Neural cell (in vitro differentiated cells): ENCODE data around the gene EPHA6. TPM values are rescaled to one million over a fixed set of nuclear protein-coding genes. Genes with fewer than 3 reads are reported as not detected.
"Not testable (repeated sequence)": the region's sequence is repeated elsewhere in the genome, so short reads cannot be mapped to it uniquely, and the experiment has no call there.

Experiments
- H2AFZ ChIP-seq: fragments of 200-600, 300-800 bp; sonication (generic), shearing (Covaris generic); 2 replicates; pipeline ENCODE4 v1.6.0; 2014; ENCODE audit warnings: low read depth, mild to moderate bottlenecking, antibody characterized with exemption, low read length, moderate library complexity
- H3F3A ChIP-seq: fragments of 200-600 bp; shearing (Covaris generic); 2 replicates; pipeline ENCODE4 v1.6.1; 2016; ENCODE audit warnings: mild to moderate bottlenecking, moderate library complexity, mixed read lengths, antibody characterized with exemption, low read length; ENCODE audit not compliant: insufficient read depth, poor library complexity, severe bottlenecking
- H3K27ac ChIP-seq: fragments of 200-600, 300-800 bp; sonication (generic), shearing (Covaris generic); 2 replicates; pipeline ENCODE4 v1.5.1; 2014; ENCODE audit warnings: mild to moderate bottlenecking, low read length, moderate library complexity
- H3K27me3 ChIP-seq: fragments of 300-800, 200-600 bp; sonication (generic), shearing (Covaris generic); 2 replicates; pipeline ENCODE4 v1.6.0; 2014; ENCODE audit warnings: mild to moderate bottlenecking, low read depth, low read length, moderate library complexity; ENCODE audit not compliant: insufficient read depth
- H3K36me3 ChIP-seq: fragments of 300-800, 200-600 bp; sonication (generic), shearing (Covaris generic); 2 replicates; pipeline ENCODE4 v1.5.1; 2014; ENCODE audit warnings: mild to moderate bottlenecking, antibody characterized with exemption, low read length, moderate library complexity; ENCODE audit not compliant: insufficient read depth
- H3K4me2 ChIP-seq: fragments of 300-800, 200-600 bp; sonication (generic), shearing (Covaris generic); 2 replicates; pipeline ENCODE4 v1.6.0; 2014; ENCODE audit warnings: mild to moderate bottlenecking, low read length
- H3K4me3 ChIP-seq: fragments of 300-800, 200-600 bp; sonication (generic), shearing (Covaris generic); 2 replicates; pipeline ENCODE4 v1.5.1; 2014; ENCODE audit warnings: mild to moderate bottlenecking, low read length, moderate library complexity
- H3K79me2 ChIP-seq: fragments of 200-600 bp; shearing (Covaris generic); replicated peaks from 2 replicates; pipeline ENCODE4 v1.6.0; 2014; ENCODE audit warnings: mild to moderate bottlenecking, low read length, moderate library complexity; ENCODE audit not compliant: insufficient read depth
- H3K9ac ChIP-seq: fragments of 300-800, 200-600 bp; sonication (generic), shearing (Covaris generic); 2 replicates; pipeline ENCODE4 v1.6.1; 2016; ENCODE audit warnings: mild to moderate bottlenecking, low read length, mixed read lengths
- H3K9me2 ChIP-seq: fragments of 200-600 bp; shearing (Covaris generic); 2 replicates; pipeline ENCODE4 v1.6.1; 2016; ENCODE audit warnings: mild to moderate bottlenecking, low read length, mixed read lengths; ENCODE audit not compliant: insufficient read depth
- H3K9me3 ChIP-seq: fragments of 200-600, 300-800 bp; sonication (generic), shearing (Covaris generic); 2 replicates; pipeline ENCODE4 v1.6.1; 2016; ENCODE audit warnings: mild to moderate bottlenecking, mixed run types, low read length, moderate library complexity, mixed read lengths
- H4K20me1 ChIP-seq: fragments of 200-600 bp; shearing (Covaris generic); 2 replicates; pipeline ENCODE4 v1.6.1; 2016; ENCODE audit warnings: mild to moderate bottlenecking, mixed run types; ENCODE audit not compliant: insufficient read depth
- CTCF ChIP-seq: fragments of 450-650 bp; IDR thresholded peaks from 2 replicates; pipeline ENCODE4 v1.5.1; 2014; ENCODE audit warnings: antibody characterized with exemption, mild to moderate bottlenecking, moderate library complexity; ENCODE audit not compliant: poor library complexity, severe bottlenecking
- EP300 ChIP-seq: fragments of 450-650 bp; conservative IDR thresholded peaks from 2 replicates; pipeline ENCODE4 v1.6.1; 2014; ENCODE audit warnings: antibody characterized with exemption, mild to moderate bottlenecking, moderate library complexity; ENCODE audit not compliant: poor library complexity, severe bottlenecking
- EZH2 ChIP-seq: fragments of 200-600, 300-800 bp; shearing (Covaris generic), sonication (generic); IDR thresholded peaks from 2 replicates; pipeline ENCODE4 v1.6.1; 2014; ENCODE audit warnings: antibody characterized with exemption, low read length, borderline replicate concordance, mild to moderate bottlenecking; ENCODE audit not compliant: insufficient read depth, poor library complexity, severe bottlenecking
- MXI1 ChIP-seq: fragments of 450-650 bp; conservative IDR thresholded peaks from 2 replicates; pipeline ENCODE4 v1.6.1; 2014; ENCODE audit warnings: antibody characterized with exemption, mild to moderate bottlenecking; ENCODE audit not compliant: poor library complexity, severe bottlenecking
- POLR2AphosphoS5 ChIP-seq: IDR thresholded peaks from 2 replicates; pipeline ENCODE4 v1.6.1; 2012
- RAD21 ChIP-seq: fragments of 450-650 bp; conservative IDR thresholded peaks from 2 replicates; pipeline ENCODE4 v1.6.1; 2014; ENCODE audit warnings: antibody characterized with exemption, mild to moderate bottlenecking, moderate library complexity
- SMC3 ChIP-seq: fragments of 450-650 bp; conservative IDR thresholded peaks from 2 replicates; pipeline ENCODE4 v1.6.1; 2014; ENCODE audit warnings: antibody characterized with exemption, mild to moderate bottlenecking, moderate library complexity; ENCODE audit not compliant: poor library complexity
- TAF1 ChIP-seq: IDR thresholded peaks from 2 replicates; pipeline ENCODE4 v1.6.1; 2012; ENCODE audit warnings: low read depth
- polyA plus RNA-seq: library from polyadenylated mRNA; depleted of rRNA; stranded (reverse); fragments of >200 nt; gene quantifications from 2 replicates; pipeline ENCODE4 v1.2.3, GENCODE V29; 2014
- TF ChIP-seq, protein P1 (sequence below): IDR thresholded peaks from 2 replicates; pipeline ENCODE4 v1.6.1; 2012; ENCODE audit warnings: borderline replicate concordance

EPHA6 gene
- polyA plus RNA-seq, 1 donor from 2014 or later = 0.56 TPM

DNA sequence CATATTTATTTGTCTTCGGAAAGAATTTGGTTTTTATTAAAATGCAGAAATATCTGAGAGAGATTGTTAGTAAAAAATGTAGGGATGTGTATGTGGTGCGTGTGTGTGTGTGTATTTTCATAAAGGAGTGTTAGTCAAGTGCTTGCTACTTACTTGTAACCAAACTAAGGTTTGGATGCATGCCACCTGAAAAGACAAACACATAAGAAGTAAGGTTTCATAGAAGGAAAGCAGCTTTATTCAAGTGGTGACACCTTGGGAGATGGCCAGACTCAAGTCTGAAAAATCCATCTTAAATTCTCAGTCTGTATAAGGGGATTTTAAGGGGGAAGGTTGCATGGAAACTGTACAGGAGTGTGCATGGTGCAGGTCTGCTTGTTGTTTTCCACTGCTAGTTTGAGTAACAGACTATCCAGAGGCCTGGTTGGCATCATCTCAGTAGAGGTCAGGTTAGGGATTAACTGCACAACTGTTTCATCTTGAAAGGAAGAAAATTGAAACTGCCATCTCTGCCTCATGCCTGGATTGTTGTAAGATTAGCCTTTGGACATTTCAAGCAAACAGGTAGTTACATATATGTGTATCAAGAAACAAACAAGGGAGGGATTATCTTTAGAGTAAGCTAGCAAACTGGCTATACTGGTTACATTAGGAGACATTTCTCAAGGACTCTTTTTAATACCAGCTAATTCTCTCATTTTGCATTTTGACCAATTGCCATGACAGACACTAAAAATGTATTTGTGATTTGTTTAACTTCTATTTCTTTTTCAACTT is 196.7 kb downstream of the EPHA6 start:
- Histone ChIP-seq H3K27ac (no peak overlapping the region), H4K20me1 (no peaks in the 10 kb centered on the region), H2AFZ (no peak overlapping the region), H3K9me2 (no peaks in the 10 kb centered on the region), H3K9ac (no peak overlapping the region), H3K36me3 (no peaks in the 10 kb centered on the region), H3K4me2 (no peak overlapping the region), H3K79me2 (no peaks in the 10 kb centered on the region), H3K4me3 (no peak overlapping the region), H3K9me3 (no peaks in the 10 kb centered on the region), H3K27me3 (no peaks in the 10 kb centered on the region), H3F3A (no peaks in the 10 kb centered on the region)
- no peak for TF ChIP-seq EP300
- no peak for TF ChIP-seq POLR2AphosphoS5
- no peak for TF ChIP-seq TAF1
- no peak for TF ChIP-seq RAD21
- TF ChIP-seq EZH2 = no peak
- no peak for TF ChIP-seq MXI1
- TF ChIP-seq SMC3 = no peak
- TF ChIP-seq, protein P1, sequence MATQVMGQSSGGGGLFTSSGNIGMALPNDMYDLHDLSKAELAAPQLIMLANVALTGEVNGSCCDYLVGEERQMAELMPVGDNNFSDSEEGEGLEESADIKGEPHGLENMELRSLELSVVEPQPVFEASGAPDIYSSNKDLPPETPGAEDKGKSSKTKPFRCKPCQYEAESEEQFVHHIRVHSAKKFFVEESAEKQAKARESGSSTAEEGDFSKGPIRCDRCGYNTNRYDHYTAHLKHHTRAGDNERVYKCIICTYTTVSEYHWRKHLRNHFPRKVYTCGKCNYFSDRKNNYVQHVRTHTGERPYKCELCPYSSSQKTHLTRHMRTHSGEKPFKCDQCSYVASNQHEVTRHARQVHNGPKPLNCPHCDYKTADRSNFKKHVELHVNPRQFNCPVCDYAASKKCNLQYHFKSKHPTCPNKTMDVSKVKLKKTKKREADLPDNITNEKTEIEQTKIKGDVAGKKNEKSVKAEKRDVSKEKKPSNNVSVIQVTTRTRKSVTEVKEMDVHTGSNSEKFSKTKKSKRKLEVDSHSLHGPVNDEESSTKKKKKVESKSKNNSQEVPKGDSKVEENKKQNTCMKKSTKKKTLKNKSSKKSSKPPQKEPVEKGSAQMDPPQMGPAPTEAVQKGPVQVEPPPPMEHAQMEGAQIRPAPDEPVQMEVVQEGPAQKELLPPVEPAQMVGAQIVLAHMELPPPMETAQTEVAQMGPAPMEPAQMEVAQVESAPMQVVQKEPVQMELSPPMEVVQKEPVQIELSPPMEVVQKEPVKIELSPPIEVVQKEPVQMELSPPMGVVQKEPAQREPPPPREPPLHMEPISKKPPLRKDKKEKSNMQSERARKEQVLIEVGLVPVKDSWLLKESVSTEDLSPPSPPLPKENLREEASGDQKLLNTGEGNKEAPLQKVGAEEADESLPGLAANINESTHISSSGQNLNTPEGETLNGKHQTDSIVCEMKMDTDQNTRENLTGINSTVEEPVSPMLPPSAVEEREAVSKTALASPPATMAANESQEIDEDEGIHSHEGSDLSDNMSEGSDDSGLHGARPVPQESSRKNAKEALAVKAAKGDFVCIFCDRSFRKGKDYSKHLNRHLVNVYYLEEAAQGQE = no peak
- TF ChIP-seq CTCF = no peak

DNA sequence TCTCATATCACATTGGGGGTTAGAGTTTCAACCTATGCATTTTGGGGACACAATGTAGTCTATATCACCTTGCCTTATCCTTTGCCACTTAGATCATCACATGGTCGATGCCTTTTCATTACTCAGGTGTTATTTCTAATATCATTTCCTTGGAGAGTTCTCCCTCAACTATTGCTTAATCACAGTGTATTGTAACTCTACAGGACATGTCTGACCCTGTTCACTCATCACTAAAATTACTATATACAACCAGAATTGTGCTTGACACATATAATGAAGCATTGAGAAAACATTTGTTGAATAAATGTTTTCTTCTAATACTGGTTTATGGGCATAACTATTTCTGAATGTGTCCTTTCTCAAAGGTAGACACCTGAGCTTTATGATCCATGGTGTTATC is 207.4 kb downstream of the EPHA6 start:
- no peak overlapping the region for H3K4me3 ChIP-seq
- no peaks in the 10 kb centered on the region for H3K27me3 ChIP-seq
- no peaks in the 10 kb centered on the region for H3K9me2 ChIP-seq
- no peaks in the 10 kb centered on the region for H3K79me2 ChIP-seq
- TF ChIP-seq EP300 (no peak), CTCF (no peak), SMC3 (no peak), EZH2 (no peak), MXI1 (no peak), TAF1 (no peak), POLR2AphosphoS5 (no peak), RAD21 (no peak)
- TF ChIP-seq, protein P1 = no peak
- no peak overlapping the region for H3K4me2 ChIP-seq
- no peak overlapping the region for H3K9ac ChIP-seq
- H3K27ac ChIP-seq = no peak overlapping the region
- H4K20me1 ChIP-seq = no peaks in the 10 kb centered on the region
- H3F3A ChIP-seq = no peaks in the 10 kb centered on the region
- H3K9me3 ChIP-seq = no peaks in the 10 kb centered on the region
- no peak overlapping the region for H2AFZ ChIP-seq
- no peaks in the 10 kb centered on the region for H3K36me3 ChIP-seq

DNA sequence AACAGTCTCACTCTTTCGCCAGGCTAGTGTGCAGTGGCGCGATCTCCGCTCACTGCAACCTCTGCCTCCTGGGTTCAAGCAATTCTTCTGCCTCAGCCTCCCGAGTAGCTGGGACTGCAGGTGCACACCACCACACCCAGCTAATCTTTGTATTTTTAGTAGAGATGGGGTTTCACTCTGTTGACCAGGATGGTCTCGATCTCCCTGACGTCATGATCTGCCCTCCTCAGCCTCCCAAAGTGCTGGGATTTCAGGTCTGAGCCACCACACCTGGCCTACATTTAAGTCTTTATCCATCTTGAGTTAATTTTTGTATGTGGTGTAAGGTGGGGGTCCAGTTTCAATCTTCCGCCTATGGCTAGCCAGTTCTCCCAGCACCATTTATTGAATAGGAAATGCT is 211.2 kb downstream of the EPHA6 start:
- H3K27me3 ChIP-seq, H4K20me1 ChIP-seq, H3K27ac ChIP-seq, H2AFZ ChIP-seq, H3K9ac ChIP-seq, H3F3A ChIP-seq, H3K9me3 ChIP-seq, H3K79me2 ChIP-seq, H3K4me3 ChIP-seq, H3K9me2 ChIP-seq, H3K4me2 ChIP-seq, H3K36me3 ChIP-seq: not testable (repeated sequence)
